D341Med (cell line): ENCODE data around the gene PTPN12.
"Not testable (repeated sequence)": the region's sequence is repeated elsewhere in the genome, so short reads cannot be mapped to it uniquely, and the experiment has no call there.

Experiments used
- DNase-seq: peaks from one replicate; pipeline ENCODE4 v3.0.0; 2012; ENCODE audit warnings: low spot score

Gene PTPN12

GRCh38 chr7:77580762-77581350 lies 43.8 kb downstream of the PTPN12 start:
- DNase-seq, result no peak

DNA sequence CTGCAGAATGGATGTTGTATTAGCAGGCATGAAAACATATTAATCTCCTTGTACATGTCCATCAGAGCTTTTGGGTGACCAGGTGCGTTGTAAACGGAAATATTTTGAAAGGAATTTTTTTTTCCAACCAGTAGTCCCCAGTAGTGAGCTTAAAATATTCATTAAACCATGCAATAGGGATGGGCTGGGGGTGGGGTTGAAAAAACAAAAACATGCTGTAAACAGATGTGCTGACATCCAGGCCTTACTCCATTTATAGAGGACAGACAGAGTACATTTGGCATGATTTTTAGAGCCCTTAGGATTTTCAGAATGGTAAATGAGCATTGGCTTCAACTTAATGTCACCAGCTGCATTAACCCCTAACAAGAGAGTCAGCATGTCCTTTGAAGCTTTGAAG lies 50.2 kb downstream of the PTPN12 start:
- no peak for DNase-seq

- DNase-seq, result no peak
Measured at GRCh38 chr7:77600952-77601351, 63.9 kb downstream of the PTPN12 start.

GRCh38 chr7:77606562-77606961 lies 69.5 kb downstream of the PTPN12 start:
- DNase-seq, result no peak

GRCh38 chr7:77619314-77619713 lies 82.2 kb downstream of the PTPN12 start:
- no peak for DNase-seq

DNA sequence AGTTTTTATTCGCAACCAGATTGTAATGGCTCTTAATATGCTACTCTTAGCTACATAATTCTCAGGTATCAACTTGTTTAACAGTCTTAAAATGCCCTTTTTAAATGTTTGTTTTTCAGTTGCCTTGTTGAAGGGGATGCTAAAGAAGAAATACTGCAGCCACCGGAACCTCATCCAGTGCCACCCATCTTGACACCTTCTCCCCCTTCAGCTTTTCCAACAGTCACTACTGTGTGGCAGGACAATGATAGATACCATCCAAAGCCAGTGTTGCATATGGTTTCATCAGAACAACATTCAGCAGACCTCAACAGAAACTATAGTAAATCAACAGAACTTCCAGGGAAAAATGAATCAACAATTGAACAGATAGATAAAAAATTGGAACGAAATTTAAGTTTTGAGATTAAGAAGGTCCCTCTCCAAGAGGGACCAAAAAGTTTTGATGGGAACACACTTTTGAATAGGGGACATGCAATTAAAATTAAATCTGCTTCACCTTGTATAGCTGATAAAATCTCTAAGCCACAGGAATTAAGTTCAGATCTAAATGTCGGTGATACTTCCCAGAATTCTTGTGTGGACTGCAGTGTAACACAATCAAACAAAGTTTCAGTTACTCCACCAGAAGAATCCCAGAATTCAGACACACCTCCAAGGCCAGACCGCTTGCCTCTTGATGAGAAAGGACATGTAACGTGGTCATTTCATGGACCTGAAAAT lies 89.7 kb downstream of the PTPN12 start:
- DNase-seq, result no peak

- DNase-seq, result no peak
Measured at GRCh38 chr7:77627309-77627676, 90.2 kb downstream of the PTPN12 start.

- no peak for DNase-seq
Measured at GRCh38 chr7:77629797-77630196, 92.7 kb downstream of the PTPN12 start.

DNA sequence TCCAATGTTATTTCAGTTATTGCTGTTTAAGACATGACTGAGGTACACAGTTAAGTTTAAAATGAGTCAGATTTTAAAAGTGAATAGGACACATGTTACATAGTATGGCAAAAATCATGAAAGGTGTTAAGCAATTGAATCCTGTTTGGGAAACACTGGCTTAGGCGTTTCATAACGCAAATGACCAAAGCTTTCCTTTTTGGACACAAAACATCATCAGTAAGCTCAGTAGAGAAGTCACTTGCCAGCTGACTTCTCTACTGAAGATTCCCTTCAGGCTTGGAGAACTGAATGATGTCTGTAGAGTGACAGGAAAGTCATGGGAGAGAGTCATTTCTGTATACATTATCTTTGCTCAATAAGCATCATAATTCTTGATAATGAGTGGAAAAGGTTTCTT lies 94.7 kb downstream of the PTPN12 start:
- DNase-seq, result no peak

GRCh38 chr7:77644774-77645173 lies 107.7 kb downstream of the PTPN12 start:
- DNase-seq, result no peak

GRCh38 chr7:77648742-77649338 lies 111.7 kb downstream of the PTPN12 start:
- DNase-seq, result no peak

DNA sequence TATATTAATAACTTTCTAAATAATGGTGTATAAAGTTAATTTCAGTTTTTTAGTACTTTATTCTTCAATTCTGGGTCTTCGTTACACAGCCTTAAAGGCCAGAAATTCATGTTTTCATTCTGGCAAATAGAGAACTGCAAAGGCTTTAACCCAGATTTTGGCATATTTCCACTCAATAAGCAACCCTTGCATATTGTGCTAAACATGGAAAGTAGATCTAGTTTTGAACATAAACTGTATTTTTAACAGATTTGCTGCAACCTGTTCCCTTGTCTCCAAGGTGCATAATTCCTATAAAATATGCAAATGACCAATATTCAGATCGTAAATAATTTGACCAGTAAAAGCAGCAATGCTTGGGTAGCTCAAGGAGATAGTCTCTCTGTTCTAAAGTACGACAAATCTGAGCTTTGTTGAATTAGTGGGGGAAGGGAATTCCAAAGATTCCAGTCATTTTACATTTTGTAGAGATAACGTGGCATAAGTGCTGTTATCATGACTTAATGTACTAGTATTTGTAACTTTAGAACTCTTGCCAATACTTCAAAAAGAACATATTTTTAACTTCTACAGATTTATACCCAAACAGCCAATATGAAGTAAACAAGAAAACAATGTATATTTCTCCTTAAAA lies 112.7 kb downstream of the PTPN12 start:
- DNase-seq, result no peak

GRCh38 chr7:77651575-77652162 lies 114.6 kb downstream of the PTPN12 start:
- peak; percentile 38 for DNase-seq

DNA sequence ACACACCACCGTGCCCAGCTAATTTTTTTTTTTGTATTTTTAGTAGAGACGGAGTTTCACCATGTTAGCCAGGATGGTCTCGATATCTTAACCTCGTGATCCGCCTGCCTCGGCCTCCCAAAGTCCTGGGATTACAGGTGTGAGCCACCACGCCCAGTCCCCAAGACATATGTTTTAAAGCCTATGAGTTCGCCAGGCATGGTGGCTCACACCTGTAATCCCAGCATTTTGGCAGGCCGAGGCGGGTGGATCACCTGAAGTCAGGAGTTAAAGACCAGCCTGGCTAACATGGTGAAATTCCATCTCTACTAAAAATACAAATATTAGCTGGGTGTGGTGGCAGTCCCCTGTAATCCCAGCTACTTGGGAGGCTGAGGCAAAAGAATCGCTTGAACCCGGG lies 115.7 kb downstream of the PTPN12 start:
- not testable (repeated sequence) for DNase-seq

DNA sequence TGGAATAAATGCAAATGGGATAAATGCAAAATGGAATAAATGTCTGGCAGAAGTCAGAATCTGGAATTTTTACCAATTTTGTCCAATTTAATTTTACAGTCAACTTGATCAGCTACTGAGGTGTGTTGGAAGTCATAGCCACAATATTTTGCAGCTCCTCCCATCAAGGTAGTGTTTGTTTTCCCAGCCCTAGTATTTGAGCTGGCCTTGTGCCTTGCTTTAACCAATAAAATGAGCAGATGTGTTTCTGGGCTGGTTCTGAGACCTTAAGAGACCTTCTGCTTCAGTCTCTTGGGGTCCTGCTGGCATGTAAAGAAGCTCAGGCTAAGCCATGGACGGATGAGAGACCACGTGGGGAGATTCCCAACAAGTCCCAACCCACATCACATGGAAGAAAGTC lies 116.5 kb downstream of the PTPN12 start:
- peak; percentile 56 for DNase-seq

DNA sequence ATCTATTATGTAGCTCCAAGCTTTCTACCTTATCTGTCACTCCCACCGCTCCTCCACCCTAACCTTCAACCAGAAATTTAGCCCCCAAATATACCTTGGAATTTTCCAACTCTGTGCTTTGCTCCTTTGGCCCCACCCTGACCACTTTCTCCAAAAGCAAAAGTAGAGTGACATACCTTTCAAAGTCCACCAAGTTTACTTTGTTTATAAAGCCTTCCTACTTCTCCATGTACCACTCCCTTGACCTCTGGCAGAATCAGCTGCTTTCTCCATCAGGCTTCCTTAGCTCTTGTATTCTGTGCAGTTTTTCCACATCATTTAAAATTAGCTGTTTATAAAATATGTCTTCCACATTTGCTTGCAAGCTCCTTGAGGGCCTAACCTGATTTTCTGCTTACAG lies 118.3 kb downstream of the PTPN12 start:
- no peak for DNase-seq

DNA sequence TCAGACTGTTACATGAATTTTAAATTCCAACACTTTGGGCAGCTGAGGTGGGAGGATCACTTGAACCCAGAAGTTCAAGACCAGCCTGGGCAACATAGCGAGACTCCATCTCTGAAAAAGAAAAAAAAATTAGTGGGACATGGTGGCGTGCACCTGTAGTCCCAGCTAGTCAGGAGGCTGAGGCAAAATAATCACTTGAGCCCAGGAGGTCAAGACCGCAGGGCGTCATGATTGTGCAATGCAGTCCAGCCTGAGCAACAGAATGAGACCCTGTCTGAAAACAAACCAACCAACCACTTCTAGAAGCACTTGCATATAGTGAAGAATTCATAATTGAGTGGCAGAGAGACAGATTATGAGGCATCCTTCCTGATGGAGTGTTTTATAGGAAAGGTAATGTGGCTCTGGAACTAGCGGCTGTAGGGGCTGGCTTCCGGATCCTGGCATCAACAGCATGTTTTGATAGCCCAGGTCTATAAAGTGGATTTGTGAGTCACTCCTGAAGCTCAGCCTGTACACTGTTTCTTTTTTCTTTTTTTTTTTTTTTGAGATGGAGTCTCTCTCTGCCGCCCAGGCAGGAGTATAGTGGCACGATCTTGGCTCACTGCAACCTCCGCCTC lies 118.9 kb downstream of the PTPN12 start:
- no peak for DNase-seq

- DNase-seq, result peak; percentile 51
Measured at GRCh38 chr7:77657427-77658224, 120.5 kb downstream of the PTPN12 start.

GRCh38 chr7:77658928-77659327 lies 121.8 kb downstream of the PTPN12 start:
- DNase-seq, result no peak

DNA sequence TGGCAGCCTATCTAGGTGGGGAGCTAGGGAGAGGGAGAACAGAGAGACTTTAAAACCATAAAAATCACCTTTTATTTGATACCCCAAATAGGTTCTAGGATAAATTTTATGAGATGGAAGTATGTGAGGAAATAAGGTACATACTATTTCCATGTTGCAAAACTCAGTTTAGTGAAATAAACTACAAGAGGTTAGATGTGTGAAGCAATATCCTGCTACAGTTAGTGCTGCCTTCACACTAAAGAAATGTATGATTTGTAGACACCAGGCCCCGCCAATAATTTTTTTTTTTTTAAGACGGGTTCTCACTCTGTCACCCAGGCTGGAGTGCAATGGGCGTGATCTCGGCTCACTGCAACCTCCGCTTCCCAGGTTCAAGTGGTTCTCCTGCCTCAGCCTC lies 124.7 kb downstream of the PTPN12 start:
- no peak for DNase-seq

DNA sequence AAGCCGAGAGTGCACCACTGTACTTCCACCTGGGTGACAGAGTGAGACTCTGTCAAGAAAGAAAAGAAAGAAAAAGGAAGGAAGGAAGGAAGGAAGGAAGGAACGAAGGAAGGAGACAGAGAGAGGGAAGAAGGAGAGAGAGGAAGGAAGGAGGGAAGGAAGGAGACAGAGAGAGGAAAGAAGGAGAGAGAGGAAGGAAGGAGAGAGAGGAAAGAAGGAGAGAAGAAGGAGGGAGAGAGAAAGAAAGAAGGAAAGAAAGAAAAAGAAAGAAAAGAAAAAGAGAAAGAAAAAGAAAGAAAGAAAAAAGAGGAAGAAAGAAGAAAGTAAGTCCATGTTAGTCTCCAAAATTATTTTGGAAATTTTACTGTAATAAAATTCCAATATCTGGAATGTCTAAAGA lies 125.8 kb downstream of the PTPN12 start:
- no peak for DNase-seq

- DNase-seq, result no peak
Measured at GRCh38 chr7:77664715-77665114, 127.6 kb downstream of the PTPN12 start.
